ENCODE measurements around the gene GRAMD1B. TPM values are rescaled to one million over a fixed set of nuclear protein-coding genes. Genes with fewer than 3 reads are reported as not detected.

The GRAMD1B gene
- total RNA-seq, 4 donors from 2014 or later, result 2.2 to 4.0 (median 3.5) TPM

DNA sequence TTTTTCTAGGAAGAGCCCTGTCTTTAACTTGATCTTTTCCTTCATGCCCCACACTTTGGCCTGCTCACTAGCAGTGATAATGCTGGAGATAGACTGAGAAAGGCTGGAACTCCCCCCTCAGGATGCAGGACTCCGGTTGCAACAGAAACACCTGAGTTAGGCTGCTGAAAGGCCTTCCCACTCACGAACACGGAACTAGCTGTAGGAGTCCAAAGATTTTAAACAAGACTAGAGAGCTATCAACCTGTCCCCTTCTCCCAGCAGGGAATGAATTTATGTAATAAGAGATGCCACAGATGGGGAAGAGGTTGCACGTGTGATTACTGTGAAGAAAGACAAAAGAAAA is 211.4 kb downstream of the GRAMD1B start:
- no peak overlapping the region for H3K27ac ChIP-seq (replicated peaks in 1 of 4)
- H3K4me1 ChIP-seq, result no peaks in the 10 kb centered on the region
- intact Hi-C loops (cut with DNase I), result no loop called here
- peaks cover 0 to 39% (median 0%) of the 10 kb centered on the region in 4 donors for H3K27me3 ChIP-seq
- no peaks in the 10 kb centered on the region for H3K36me3 ChIP-seq
- 59% methylated on average over 4 of the region's 4 CpGs for WGBS
- no peak overlapping the region for H3K4me3 ChIP-seq
- no peak for DNase-seq (ENCODE audit: extremely low spot score)
- no peaks in the 10 kb centered on the region for H3K9me3 ChIP-seq
- TF ChIP-seq EP300 (IDR thresholded peaks at IDR 0.05) (no peak), POLR2A (IDR thresholded peaks at IDR 0.05; ENCODE audit: low read depth) (no peak), POLR2AphosphoS5 (IDR thresholded peaks at IDR 0.05) (no peak)
- TF ChIP-seq, protein P1, sequence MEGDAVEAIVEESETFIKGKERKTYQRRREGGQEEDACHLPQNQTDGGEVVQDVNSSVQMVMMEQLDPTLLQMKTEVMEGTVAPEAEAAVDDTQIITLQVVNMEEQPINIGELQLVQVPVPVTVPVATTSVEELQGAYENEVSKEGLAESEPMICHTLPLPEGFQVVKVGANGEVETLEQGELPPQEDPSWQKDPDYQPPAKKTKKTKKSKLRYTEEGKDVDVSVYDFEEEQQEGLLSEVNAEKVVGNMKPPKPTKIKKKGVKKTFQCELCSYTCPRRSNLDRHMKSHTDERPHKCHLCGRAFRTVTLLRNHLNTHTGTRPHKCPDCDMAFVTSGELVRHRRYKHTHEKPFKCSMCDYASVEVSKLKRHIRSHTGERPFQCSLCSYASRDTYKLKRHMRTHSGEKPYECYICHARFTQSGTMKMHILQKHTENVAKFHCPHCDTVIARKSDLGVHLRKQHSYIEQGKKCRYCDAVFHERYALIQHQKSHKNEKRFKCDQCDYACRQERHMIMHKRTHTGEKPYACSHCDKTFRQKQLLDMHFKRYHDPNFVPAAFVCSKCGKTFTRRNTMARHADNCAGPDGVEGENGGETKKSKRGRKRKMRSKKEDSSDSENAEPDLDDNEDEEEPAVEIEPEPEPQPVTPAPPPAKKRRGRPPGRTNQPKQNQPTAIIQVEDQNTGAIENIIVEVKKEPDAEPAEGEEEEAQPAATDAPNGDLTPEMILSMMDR (IDR thresholded peaks at IDR 0.05), result no peak

DNA sequence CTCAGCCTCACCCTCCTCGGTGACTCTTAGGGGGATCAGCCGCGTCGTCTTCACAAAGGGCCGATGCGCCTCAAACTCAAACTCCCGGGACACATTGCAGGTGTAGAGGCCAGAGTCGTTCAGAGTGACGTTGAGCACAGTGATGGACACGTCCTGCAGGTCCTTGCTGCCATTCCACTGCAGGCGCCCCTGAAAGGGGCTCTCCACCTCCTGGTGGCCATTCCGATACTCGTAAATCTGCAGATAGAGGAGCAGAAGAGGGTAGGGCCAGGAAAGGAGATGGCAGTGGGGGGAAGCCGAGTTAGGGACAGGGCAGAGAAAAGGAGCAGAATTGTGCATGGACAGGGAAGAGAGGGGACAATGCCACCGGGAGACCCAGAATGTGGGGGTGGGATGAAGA is 212.4 kb downstream of the GRAMD1B start:
- Histone ChIP-seq H3K4me3 (no peak overlapping the region), H3K27ac (replicated peaks in 1 of 4) (no peak overlapping the region), H3K27me3 (peaks cover 0 to 36% (median 0%) of the 10 kb centered on the region in 4 donors), H3K9me3 (no peaks in the 10 kb centered on the region), H3K4me1 (no peaks in the 10 kb centered on the region), H3K36me3 (no peaks in the 10 kb centered on the region)
- DNase-seq (ENCODE audit: extremely low spot score), result no peak
- intact Hi-C loops (cut with DNase I), result no loop called here
- WGBS, result 89% methylated on average over 15 of the region's 15 CpGs
- TF ChIP-seq, protein P1 (IDR thresholded peaks at IDR 0.05), result no peak
- TF ChIP-seq POLR2A (IDR thresholded peaks at IDR 0.05; ENCODE audit: low read depth), result no peak
- no peak for TF ChIP-seq EP300 (IDR thresholded peaks at IDR 0.05)
- TF ChIP-seq POLR2AphosphoS5 (IDR thresholded peaks at IDR 0.05), result no peak

DNA sequence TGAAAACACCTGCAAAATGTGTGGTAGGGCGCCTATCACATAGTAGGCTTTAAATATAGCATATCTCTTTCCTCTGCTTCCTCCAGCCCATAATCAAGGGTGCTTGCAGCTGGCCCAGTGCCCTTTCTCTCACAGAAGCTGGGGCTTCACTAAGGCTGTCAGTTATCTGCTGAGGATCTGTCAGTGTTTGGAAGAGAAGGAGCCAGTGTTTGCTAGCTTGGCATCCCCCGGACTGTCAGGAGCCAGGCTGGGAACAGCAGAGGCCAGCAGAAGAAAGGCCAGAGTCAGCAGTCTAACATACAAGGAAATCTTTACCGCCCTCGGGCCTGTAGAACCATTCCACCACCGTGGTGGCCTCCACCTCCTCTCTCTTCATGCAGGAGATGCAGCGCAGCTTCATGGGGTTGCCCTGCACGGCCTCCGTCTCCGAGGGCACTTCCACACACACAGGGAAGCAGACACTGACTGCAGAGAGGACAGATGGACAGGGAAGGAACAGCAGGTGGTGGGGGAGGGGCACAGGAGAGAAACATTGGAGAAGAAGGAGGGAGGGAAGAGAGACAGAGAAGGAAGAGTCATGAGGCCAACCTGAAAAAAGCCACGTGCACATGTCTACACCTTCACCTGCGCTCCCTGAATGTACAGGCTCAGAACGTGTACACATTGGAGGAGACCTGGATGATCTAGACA is 215.4 kb downstream of the GRAMD1B start:
- intact Hi-C loops (cut with DNase I), result no loop called here
- DNase-seq (ENCODE audit: extremely low spot score), result no peak
- Histone ChIP-seq H3K9me3 (no peaks in the 10 kb centered on the region), H3K36me3 (no peaks in the 10 kb centered on the region), H3K27me3 (peaks cover 0 to 18% (median 0%) of the 10 kb centered on the region in 4 donors), H3K27ac (replicated peaks in 1 of 4) (no peak overlapping the region), H3K4me3 (no peak overlapping the region), H3K4me1 (no peaks in the 10 kb centered on the region)
- TF ChIP-seq POLR2A (IDR thresholded peaks at IDR 0.05; ENCODE audit: low read depth) (no peak), POLR2AphosphoS5 (IDR thresholded peaks at IDR 0.05) (no peak), EP300 (IDR thresholded peaks at IDR 0.05) (no peak)
- TF ChIP-seq, protein P1 (IDR thresholded peaks at IDR 0.05), result no peak
- WGBS, result 84% methylated on average over 8 of the region's 12 CpGs

DNA sequence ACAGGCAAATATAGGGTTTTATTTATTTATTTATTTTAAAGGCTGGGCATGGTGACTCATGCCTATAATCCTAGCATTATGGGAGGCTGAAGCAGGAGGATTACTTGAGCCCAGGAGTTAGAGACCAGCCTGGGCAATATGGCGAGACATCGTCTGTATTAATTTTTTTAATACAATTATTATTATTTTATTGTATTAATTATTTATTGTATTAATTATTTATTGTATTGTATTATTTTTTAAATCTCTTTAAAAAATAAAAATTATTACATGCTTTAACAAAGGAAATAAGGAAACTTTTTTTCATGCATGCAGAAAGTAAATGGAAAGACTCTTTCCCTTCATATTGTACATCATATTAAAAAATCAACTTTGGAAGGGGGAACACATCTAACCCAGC is 220.8 kb downstream of the GRAMD1B start:
- Histone ChIP-seq H3K36me3 (no peaks in the 10 kb centered on the region), H3K4me1 (peaks cover 6 to 22% (median 21%) of the 10 kb centered on the region in 4 donors), H3K9me3 (no peaks in the 10 kb centered on the region), H3K27ac (replicated peaks in 1 of 4) (no peak overlapping the region), H3K4me3 (no peak overlapping the region), H3K27me3 (peaks cover 0 to 59% (median 3%) of the 10 kb centered on the region in 4 donors)
- TF ChIP-seq, protein P1 (IDR thresholded peaks at IDR 0.05), result no peak
- TF ChIP-seq POLR2A (IDR thresholded peaks at IDR 0.05; ENCODE audit: low read depth), result no peak
- no peak for TF ChIP-seq EP300 (IDR thresholded peaks at IDR 0.05)
- no peak for TF ChIP-seq POLR2AphosphoS5 (IDR thresholded peaks at IDR 0.05)
- intact Hi-C loops (cut with DNase I), result no loop called here
- DNase-seq (ENCODE audit: extremely low spot score), result no peak
- WGBS, result 99% methylated on average over 2 of the region's 2 CpGs

DNA sequence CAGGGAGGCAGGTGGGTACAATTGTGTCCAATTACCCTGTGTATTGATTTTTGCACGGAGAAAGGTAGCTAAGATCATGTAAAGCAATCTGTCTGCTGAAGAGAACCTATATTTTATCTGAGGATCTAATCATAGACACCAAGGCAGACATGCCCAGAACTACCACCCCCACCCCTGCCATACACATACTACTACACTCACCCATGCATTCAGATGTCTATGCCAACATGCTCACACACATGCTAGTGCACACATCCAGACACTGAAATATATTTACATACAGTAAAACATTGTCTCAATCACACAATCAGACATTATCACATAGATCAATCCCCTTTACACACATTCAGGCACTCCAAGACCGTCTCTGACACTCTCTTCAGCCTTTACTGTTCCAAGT is 222.5 kb downstream of the GRAMD1B start:
- no peak overlapping the region for H3K27ac ChIP-seq (replicated peaks in 1 of 4)
- no peak for DNase-seq (ENCODE audit: extremely low spot score)
- peaks cover 6 to 22% (median 21%) of the 10 kb centered on the region in 4 donors for H3K4me1 ChIP-seq
- TF ChIP-seq POLR2A (IDR thresholded peaks at IDR 0.05; ENCODE audit: low read depth), result no peak
- TF ChIP-seq, protein P1 (IDR thresholded peaks at IDR 0.05), result no peak
- TF ChIP-seq EP300 (IDR thresholded peaks at IDR 0.05), result no peak
- no peak for TF ChIP-seq POLR2AphosphoS5 (IDR thresholded peaks at IDR 0.05)
- 63% methylated on average over 2 of the region's 2 CpGs for WGBS
- H3K27me3 ChIP-seq, result peaks cover 0 to 67% (median 3%) of the 10 kb centered on the region in 4 donors
- H3K4me3 ChIP-seq, result no peak overlapping the region
- no peaks in the 10 kb centered on the region for H3K36me3 ChIP-seq
- H3K9me3 ChIP-seq, result no peaks in the 10 kb centered on the region
- intact Hi-C loops (cut with DNase I), result no loop called here
